Measurements from ENCODE around the gene RBM27.
"Not testable (repeated sequence)": the region's sequence is repeated elsewhere in the genome, so short reads cannot be mapped to it uniquely, and the experiment has no call there.

DNA sequence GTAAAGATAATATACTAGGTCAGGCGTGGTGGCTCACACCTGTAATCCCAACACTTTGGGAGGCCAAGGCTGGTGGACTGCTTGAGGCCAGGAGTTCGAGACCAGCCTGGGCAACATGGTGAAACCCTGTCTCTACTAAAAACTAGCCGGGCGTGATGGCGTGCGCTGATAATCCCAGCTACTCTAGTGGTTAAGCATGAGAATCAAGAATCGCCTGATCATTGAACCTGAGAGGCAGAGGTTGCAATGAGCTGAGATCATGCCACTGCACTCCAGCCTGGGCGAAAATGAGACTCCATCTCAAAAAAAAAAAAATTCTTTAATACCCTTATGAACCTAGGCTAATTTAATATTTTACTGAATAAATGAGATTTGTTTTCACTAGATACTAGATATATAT is 30.4 kb upstream of the RBM27 start:
- TF ChIP-seq, protein P1, sequence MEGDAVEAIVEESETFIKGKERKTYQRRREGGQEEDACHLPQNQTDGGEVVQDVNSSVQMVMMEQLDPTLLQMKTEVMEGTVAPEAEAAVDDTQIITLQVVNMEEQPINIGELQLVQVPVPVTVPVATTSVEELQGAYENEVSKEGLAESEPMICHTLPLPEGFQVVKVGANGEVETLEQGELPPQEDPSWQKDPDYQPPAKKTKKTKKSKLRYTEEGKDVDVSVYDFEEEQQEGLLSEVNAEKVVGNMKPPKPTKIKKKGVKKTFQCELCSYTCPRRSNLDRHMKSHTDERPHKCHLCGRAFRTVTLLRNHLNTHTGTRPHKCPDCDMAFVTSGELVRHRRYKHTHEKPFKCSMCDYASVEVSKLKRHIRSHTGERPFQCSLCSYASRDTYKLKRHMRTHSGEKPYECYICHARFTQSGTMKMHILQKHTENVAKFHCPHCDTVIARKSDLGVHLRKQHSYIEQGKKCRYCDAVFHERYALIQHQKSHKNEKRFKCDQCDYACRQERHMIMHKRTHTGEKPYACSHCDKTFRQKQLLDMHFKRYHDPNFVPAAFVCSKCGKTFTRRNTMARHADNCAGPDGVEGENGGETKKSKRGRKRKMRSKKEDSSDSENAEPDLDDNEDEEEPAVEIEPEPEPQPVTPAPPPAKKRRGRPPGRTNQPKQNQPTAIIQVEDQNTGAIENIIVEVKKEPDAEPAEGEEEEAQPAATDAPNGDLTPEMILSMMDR (optimal IDR thresholded peaks at IDR 0.05 in 1 of 3, IDR thresholded peaks at IDR 0.05 in 1 of 3, conservative IDR thresholded peaks at IDR 0.05 in 1 of 3; ENCODE audit: extremely low read depth in 1 of 3, insufficient read depth in 2 of 3, low read length in 3 of 3): not testable (repeated sequence)
- not testable (repeated sequence) for TF ChIP-seq EZH2 (IDR thresholded peaks at IDR 0.05; ENCODE audit: low read length)
